ENCODE measurements around the gene KCNIP3. TPM values are rescaled to one million over a fixed set of nuclear protein-coding genes. Genes with fewer than 3 reads are reported as not detected.

The KCNIP3 gene
- total and polyA plus RNA-seq, 9 of the 15 experiments (the other 6 are each of a cell fraction or from before 2014, with no cell fraction given): 0.04 TPM; not detected in 8

DNA sequence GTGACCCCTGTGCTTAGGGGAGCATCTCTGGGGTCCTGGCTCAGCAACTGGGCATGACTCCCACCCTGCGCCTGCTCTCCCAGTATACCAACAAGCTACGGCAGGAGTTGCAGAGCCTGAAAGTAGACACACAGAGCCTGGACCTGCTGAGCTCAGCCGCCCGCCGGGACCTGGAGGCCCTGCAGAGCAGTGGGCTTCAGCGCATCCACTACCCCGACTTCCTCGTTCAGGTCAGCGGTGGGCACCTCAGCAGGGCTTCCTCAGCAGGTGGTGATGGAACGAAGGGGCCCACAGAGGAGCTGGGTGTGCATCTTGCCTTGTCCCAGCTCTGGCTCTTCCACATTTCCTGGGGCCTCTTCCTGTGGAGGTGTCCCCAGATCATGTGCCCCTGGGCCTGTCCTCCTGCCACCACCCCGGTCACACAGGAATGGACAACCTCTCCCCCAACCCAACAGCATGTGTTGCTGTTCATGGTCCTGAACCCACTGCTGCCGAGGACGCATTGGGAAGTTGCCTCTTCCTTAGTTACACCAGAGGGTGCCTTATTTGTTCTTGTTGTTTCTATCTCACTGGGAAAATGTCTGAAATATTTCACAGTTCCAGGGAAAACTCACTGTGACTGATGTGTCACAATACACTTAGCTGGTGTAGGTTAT lies 12.1 kb upstream of the KCNIP3 start:
- no TSS peak for BruUV-seq (replicated peaks)
- TF ChIP-seq, protein P1, sequence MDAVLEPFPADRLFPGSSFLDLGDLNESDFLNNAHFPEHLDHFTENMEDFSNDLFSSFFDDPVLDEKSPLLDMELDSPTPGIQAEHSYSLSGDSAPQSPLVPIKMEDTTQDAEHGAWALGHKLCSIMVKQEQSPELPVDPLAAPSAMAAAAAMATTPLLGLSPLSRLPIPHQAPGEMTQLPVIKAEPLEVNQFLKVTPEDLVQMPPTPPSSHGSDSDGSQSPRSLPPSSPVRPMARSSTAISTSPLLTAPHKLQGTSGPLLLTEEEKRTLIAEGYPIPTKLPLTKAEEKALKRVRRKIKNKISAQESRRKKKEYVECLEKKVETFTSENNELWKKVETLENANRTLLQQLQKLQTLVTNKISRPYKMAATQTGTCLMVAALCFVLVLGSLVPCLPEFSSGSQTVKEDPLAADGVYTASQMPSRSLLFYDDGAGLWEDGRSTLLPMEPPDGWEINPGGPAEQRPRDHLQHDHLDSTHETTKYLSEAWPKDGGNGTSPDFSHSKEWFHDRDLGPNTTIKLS (IDR thresholded peaks at IDR 0.05; ENCODE audit: borderline replicate concordance, low read depth): no peak
- no peak for TF ChIP-seq LCOR (CRISPR knock-in tag; IDR thresholded peaks at IDR 0.05)
- no peak for TF ChIP-seq ELK1 (CRISPR knock-in tag; IDR thresholded peaks at IDR 0.05)
- TF ChIP-seq SPI1 (IDR thresholded peaks at IDR 0.05; ENCODE audit: borderline replicate concordance, low read depth, low read length): no peak
- TF ChIP-seq POU5F1 (IDR thresholded peaks at IDR 0.05; ENCODE audit: borderline replicate concordance, low read depth, low read length, partially characterized antibody): no peak
- no peak for TF ChIP-seq MYC (IDR thresholded peaks at IDR 0.05; ENCODE audit: low read depth, low read length)
- TF ChIP-seq MYC (CRISPR knock-in tag; IDR thresholded peaks at IDR 0.05; ENCODE audit: borderline replicate concordance, low read depth): no peak
- no peak for TF ChIP-seq ZBTB17 (CRISPR knock-in tag; IDR thresholded peaks at IDR 0.05)
- no peak for TF ChIP-seq GATAD2A (IDR thresholded peaks at IDR 0.05)
- TF ChIP-seq, protein P2, sequence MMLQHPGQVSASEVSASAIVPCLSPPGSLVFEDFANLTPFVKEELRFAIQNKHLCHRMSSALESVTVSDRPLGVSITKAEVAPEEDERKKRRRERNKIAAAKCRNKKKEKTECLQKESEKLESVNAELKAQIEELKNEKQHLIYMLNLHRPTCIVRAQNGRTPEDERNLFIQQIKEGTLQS (IDR thresholded peaks at IDR 0.05): no peak
- TF ChIP-seq, protein P2 (CRISPR knock-in tag; conservative IDR thresholded peaks at IDR 0.05): no peak
- TF ChIP-seq CBX5 (IDR thresholded peaks at IDR 0.05; ENCODE audit: borderline replicate concordance, low read depth): no peak
- no peak for TF ChIP-seq SRSF1 (IDR thresholded peaks at IDR 0.05; ENCODE audit: low read depth, low read length)
- no peak for TF ChIP-seq TCF7L2 (IDR thresholded peaks at IDR 0.05; ENCODE audit: low read depth, low read length)
- TF ChIP-seq, protein P3, sequence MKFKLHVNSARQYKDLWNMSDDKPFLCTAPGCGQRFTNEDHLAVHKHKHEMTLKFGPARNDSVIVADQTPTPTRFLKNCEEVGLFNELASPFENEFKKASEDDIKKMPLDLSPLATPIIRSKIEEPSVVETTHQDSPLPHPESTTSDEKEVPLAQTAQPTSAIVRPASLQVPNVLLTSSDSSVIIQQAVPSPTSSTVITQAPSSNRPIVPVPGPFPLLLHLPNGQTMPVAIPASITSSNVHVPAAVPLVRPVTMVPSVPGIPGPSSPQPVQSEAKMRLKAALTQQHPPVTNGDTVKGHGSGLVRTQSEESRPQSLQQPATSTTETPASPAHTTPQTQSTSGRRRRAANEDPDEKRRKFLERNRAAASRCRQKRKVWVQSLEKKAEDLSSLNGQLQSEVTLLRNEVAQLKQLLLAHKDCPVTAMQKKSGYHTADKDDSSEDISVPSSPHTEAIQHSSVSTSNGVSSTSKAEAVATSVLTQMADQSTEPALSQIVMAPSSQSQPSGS (CRISPR knock-in tag; IDR thresholded peaks at IDR 0.05): no peak
- peak; percentile 78; the same call in 1 of the 2 replicates for TF ChIP-seq MIER1 (IDR thresholded peaks at IDR 0.05; ENCODE audit: low read depth)
- TF ChIP-seq SRSF3 (IDR thresholded peaks at IDR 0.05; ENCODE audit: insufficient read depth, low read length): no peak

More for the DNA sequence above, 12.1 kb upstream of the KCNIP3 start:
- no peaks in the 10 kb centered on the region for H4K20me1 ChIP-seq (replicated peaks; ENCODE audit: control insufficient read depth, insufficient read depth, low read length)
- H3K9me1 ChIP-seq (ENCODE audit: control insufficient read depth, insufficient read depth, low read length): no peaks in the 10 kb centered on the region
- no peak overlapping the region for H3K9ac ChIP-seq (ENCODE audit: insufficient read depth in 1 of 2, low read depth in 2 of 2, low read length in 2 of 2)
- DNase-seq (ENCODE audit: extremely low read depth in 1 of 4, low spot score in 3 of 4) (no peak), FAIRE-seq (no peak), ATAC-seq (peak; percentile 29; the same call in 1 of the 3 replicates)
- H3K4me1 ChIP-seq (replicated peaks in 1 of 2; ENCODE audit: control insufficient read depth in 2 of 2, insufficient read depth in 2 of 2, low read length in 2 of 2): no peaks in the 10 kb centered on the region
- no peaks in the 10 kb centered on the region for H3K79me2 ChIP-seq (ENCODE audit: control insufficient read depth, insufficient read depth, low read length)
- 4% methylated on average over 10 of the region's 13 CpGs for WGBS (ENCODE audit: insufficient coverage, low coverage, missing lambda C conversion rate)
- in situ Hi-C loops (cut with MboI) (no loop called here), intact Hi-C loops (cut with micrococcal nuclease) (no loop called here)
- no peak overlapping the region for H2AFZ ChIP-seq (ENCODE audit: low read depth, low read length)
- H3K4me3 ChIP-seq: no peak overlapping the region
- no peaks in the 10 kb centered on the region for H3K36me3 ChIP-seq (ENCODE audit: control insufficient read depth, insufficient read depth, low read length)
- no peak overlapping the region for H3K4me2 ChIP-seq (ENCODE audit: insufficient read depth, low read length)
- H3K27ac ChIP-seq (ENCODE audit: extremely low read depth, low read depth, low read length): no peak overlapping the region
- CTCF ChIA-PET (ENCODE audit: low intra/inter-chr PET ratio): no interaction called here
- H3K9me3 ChIP-seq (replicated peaks; ENCODE audit: control insufficient read depth, insufficient read depth, low read depth, low read length): no peaks in the 10 kb centered on the region
- POLR2A ChIA-PET: interaction anchor here (0.8 kb wide), 1 partner anchor 122 kb away, joined by 3 read pairs; no protein-coding TSS in a partner anchor
- H3K27me3 ChIP-seq (ENCODE audit: control insufficient read depth in 2 of 2, insufficient read depth in 2 of 2, low read length in 2 of 2): peaks cover 0 to 9% of the 10 kb centered on the region in 2 experiments; a peak in 1 of 5 replicates

All from K562 (cell line).